ENCODE data around the gene LARP4B.

The LARP4B gene

DNA sequence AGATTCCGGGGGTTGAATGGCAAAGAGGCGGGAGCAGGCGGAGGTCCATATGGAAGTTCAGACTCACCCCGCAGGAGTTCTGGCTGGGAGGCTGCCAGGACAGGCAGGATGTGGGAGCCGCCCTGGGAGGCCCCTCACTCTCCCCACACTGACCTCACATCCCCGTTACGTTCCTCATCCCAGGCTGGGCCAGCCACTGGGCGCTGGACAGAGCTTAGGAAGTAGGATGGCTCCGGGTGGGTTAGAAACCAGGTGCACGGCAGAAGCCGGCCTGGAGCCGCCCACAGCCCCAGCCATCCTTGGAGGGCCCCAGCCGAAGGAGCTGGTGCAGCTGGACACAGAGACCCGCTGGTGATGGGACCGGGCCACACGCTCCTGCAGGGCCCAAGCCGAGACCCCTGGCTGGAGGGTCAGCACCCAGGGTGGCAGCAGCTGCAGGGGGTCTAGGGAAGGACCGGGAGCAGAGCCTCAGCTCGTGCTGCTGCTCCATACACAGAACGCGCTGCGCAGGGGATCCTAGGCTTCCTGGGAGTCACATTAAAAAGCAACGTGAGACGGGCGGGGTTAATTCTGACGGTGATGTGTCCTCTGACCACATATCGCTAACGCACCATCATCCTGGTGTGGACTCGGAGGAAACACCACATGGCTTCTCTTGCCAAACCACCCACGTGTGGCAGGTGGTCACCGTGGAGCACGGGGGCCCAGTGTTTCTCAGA, 143.4 kb downstream of the LARP4B start:
- Histone ChIP-seq H3K27ac (no peak overlapping the region), H3K36me3 (no peaks in the 10 kb centered on the region), H3K4me1 (ENCODE audit: control insufficient read depth in 1 of 2, insufficient read depth in 1 of 2, low read depth in 1 of 2, low read length in 1 of 2) (peaks cover 4 to 5% of the 10 kb centered on the region in 2 experiments), H3K9me3 (no peaks in the 10 kb centered on the region), H3K27me3 (peaks cover 81% of the 10 kb centered on the region), H3K4me3 (ENCODE audit: low read depth in 1 of 2, low read length in 1 of 2) (no peak overlapping the region)
- TF ChIP-seq, protein P1, sequence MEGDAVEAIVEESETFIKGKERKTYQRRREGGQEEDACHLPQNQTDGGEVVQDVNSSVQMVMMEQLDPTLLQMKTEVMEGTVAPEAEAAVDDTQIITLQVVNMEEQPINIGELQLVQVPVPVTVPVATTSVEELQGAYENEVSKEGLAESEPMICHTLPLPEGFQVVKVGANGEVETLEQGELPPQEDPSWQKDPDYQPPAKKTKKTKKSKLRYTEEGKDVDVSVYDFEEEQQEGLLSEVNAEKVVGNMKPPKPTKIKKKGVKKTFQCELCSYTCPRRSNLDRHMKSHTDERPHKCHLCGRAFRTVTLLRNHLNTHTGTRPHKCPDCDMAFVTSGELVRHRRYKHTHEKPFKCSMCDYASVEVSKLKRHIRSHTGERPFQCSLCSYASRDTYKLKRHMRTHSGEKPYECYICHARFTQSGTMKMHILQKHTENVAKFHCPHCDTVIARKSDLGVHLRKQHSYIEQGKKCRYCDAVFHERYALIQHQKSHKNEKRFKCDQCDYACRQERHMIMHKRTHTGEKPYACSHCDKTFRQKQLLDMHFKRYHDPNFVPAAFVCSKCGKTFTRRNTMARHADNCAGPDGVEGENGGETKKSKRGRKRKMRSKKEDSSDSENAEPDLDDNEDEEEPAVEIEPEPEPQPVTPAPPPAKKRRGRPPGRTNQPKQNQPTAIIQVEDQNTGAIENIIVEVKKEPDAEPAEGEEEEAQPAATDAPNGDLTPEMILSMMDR (IDR thresholded peaks at IDR 0.05), result no peak

- TF ChIP-seq, protein P1 (IDR thresholded peaks at IDR 0.05), result no peak
- Histone ChIP-seq H3K4me1 (ENCODE audit: control insufficient read depth in 1 of 2, insufficient read depth in 1 of 2, low read depth in 1 of 2, low read length in 1 of 2) (peaks cover 4 to 5% of the 10 kb centered on the region in 2 experiments), H3K27me3 (peaks cover 93% of the 10 kb centered on the region), H3K4me3 (ENCODE audit: low read depth in 1 of 2, low read length in 1 of 2) (no peak overlapping the region), H3K27ac (no peak overlapping the region), H3K9me3 (no peaks in the 10 kb centered on the region), H3K36me3 (no peaks in the 10 kb centered on the region)
These were observed 144.7 kb downstream of the LARP4B start for GRCh38 chr10:786633-787474.

GRCh38 chr10:785861-786214, 145.7 kb downstream of the LARP4B start:
- Histone ChIP-seq H3K36me3 (no peaks in the 10 kb centered on the region), H3K27ac (no peak overlapping the region), H3K9me3 (no peaks in the 10 kb centered on the region), H3K4me1 (ENCODE audit: control insufficient read depth in 1 of 2, insufficient read depth in 1 of 2, low read depth in 1 of 2, low read length in 1 of 2) (peaks cover 4 to 5% of the 10 kb centered on the region in 2 experiments), H3K4me3 (ENCODE audit: low read depth in 1 of 2, low read length in 1 of 2) (no peak overlapping the region), H3K27me3 (peaks cover 89% of the 10 kb centered on the region)
- TF ChIP-seq, protein P1 (IDR thresholded peaks at IDR 0.05), result no peak

DNA sequence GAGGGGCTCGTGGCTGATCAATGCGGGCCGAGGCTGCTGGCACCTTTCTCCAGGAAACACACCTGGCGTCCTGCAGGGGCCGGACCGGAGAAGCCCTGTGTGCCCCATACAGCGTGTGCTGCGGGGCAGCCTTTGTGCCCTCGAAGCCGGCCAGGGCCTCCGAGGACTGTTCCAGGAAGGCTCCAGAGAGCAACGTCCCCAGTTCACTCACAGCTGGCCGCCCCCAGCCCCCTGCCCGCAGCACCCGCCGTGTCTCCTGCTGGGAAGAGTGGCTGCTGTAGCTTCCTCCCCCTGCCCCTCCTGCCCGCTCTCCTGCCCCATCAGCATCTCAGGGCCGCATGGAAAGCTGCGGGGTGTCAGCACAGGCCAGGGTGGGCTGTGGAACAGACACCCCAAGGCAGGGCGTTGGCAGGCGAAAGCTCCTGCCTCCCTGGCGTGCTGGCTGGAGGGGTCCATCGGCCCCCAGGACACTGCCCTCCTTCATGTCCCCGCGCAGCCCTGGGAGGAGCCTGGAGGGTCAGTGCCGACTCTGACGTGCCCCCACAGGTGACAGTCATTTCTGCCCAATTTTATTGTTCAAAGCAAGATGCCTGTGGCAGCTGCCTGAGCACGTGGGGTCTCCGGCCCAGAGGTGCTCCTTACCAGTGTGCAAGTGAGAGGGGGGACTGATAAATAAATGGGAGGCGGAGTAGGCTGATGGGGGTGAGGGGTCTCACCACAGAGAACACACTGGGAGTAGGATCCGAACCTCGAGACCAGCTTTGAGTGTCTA, 146.2 kb downstream of the LARP4B start:
- H3K36me3 ChIP-seq, result no peaks in the 10 kb centered on the region
- H3K27ac ChIP-seq, result no peak overlapping the region
- H3K4me1 ChIP-seq (ENCODE audit: control insufficient read depth in 1 of 2, insufficient read depth in 1 of 2, low read depth in 1 of 2, low read length in 1 of 2), result peaks cover 4 to 5% of the 10 kb centered on the region in 2 experiments
- no peaks in the 10 kb centered on the region for H3K9me3 ChIP-seq
- TF ChIP-seq, protein P1 (IDR thresholded peaks at IDR 0.05), result no peak
- peaks cover 83% of the 10 kb centered on the region for H3K27me3 ChIP-seq
- no peak overlapping the region for H3K4me3 ChIP-seq (ENCODE audit: low read depth in 1 of 2, low read length in 1 of 2)

DNA sequence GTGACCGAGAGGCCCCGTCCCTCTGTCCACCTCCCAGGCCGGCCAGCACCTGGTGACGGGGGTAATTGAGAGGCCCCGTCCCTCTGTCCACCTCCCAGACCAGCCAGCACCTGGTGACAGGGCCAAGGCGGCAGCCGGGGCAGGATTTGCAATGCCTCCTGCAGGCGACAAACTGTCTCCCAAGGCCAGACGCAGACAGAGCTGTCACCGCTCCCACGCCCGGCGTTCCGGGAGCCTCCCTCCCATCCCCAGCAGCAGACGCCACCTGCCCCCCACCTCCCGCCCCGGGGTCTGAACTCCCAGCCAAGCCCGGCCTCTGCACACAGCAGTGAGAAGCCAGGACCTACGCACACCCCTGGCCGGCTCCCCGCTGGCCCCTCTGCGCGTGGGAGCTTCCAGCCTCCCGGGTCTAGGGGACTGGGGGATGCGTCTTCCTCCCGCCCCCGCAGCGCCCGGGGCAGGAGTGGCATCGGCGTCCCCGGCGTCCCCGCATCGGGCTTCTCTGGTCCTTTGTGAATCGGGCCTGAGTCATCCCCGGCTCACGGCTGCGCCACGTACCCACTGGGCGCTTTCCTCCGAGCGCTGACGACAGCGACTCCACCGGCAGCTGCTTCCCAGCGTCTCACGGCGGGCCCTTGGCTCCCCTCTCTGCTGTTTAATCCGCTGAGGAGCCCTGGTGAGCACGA, 147.0 kb downstream of the LARP4B start:
- H3K27me3 ChIP-seq, result peaks cover 76% of the 10 kb centered on the region
- H3K4me3 ChIP-seq (ENCODE audit: low read depth in 1 of 2, low read length in 1 of 2), result no peak overlapping the region
- no peaks in the 10 kb centered on the region for H3K36me3 ChIP-seq
- no peaks in the 10 kb centered on the region for H3K9me3 ChIP-seq
- H3K4me1 ChIP-seq (ENCODE audit: control insufficient read depth in 1 of 2, insufficient read depth in 1 of 2, low read depth in 1 of 2, low read length in 1 of 2), result peaks cover 4 to 5% of the 10 kb centered on the region in 2 experiments
- no peak overlapping the region for H3K27ac ChIP-seq
- TF ChIP-seq, protein P1 (IDR thresholded peaks at IDR 0.05), result no peak
